SK-N-SH (cell line): ENCODE results near the gene GYG1. TPM values are rescaled to one million over a fixed set of nuclear protein-coding genes. Genes with fewer than 3 reads are reported as not detected.

Experiments used
- CTCF ChIA-PET: fragments of 300-600, 350-600 bp; formaldehyde crosslinking; extraction: SDS; loops from one replicate; lab custom pipeline; 2021; lab: Yijun Ruan, JAX
- POLR2A ChIA-PET: fragments of 350-600 bp; sonication (Branson Sonifier 250); formaldehyde crosslinking; extraction: SDS; loops from one replicate; lab custom pipeline; 2020; ENCODE audit warnings: antibody characterized with exemption, inconsistent platforms; lab: Yijun Ruan, JAX
- DNase-seq: peaks from one replicate; pipeline ENCODE4 v3.0.0; 2012
- H2AFZ ChIP-seq: fragments of 200-600 bp; sonication (generic); 2 replicates; pipeline ENCODE4 v1.8.1; 2016; ENCODE audit warnings: antibody characterized with exemption, mild to moderate bottlenecking, low read depth
- H3F3A ChIP-seq: fragments of 200-600 bp; sonication (generic); replicated peaks from 2 replicates; pipeline ENCODE3; 2016; ENCODE audit warnings: antibody characterized with exemption, mild to moderate bottlenecking; ENCODE audit not compliant: insufficient read depth
- H3K27ac ChIP-seq, 2 experiments: fragments of 200-500 bp in 1 of 2; fragments of 200-600 bp in 1 of 2; sonication (Bioruptor generic) in 1 of 2; sonication (generic), shearing (Covaris generic) in 1 of 2; 2 replicates each; pipeline versions ENCODE4 v1.5.1 to v1.6.1; 2014 to 2016; ENCODE audit warnings: low read depth in 2 of 2, inconsistent platforms in 1 of 2, low read length in 1 of 2, mild to moderate bottlenecking in 1 of 2, mixed read lengths in 1 of 2
- H3K27me3 ChIP-seq: fragments of 200-600 bp; sonication (generic), shearing (Covaris generic); 2 replicates; pipeline ENCODE4 v1.6.1; 2016; ENCODE audit warnings: mixed run types; ENCODE audit not compliant: insufficient read depth
- H3K36me3 ChIP-seq, 2 experiments: fragments of 200-500 bp in 1 of 2; fragments of 200-600 bp in 1 of 2; sonication (Bioruptor generic) in 1 of 2; sonication (generic) in 1 of 2; replicated peaks in 1 of 2; 2 replicates each; pipeline versions ENCODE3 to v1.5.1; 2014 to 2016; ENCODE audit warnings: low read length in 1 of 2, mild to moderate bottlenecking in 1 of 2; ENCODE audit not compliant: insufficient read depth in 2 of 2, control insufficient read depth in 1 of 2
- H3K4me1 ChIP-seq, 2 experiments: fragments of 200-500 bp in 1 of 2; fragments of 200-600 bp in 1 of 2; sonication (Bioruptor generic) in 1 of 2; sonication (generic), shearing (Covaris generic) in 1 of 2; 2 replicates each; pipeline versions ENCODE4 v1.5.1 to v1.6.1; 2014 to 2016; ENCODE audit warnings: low read depth in 1 of 2, low read length in 1 of 2, mixed run types in 1 of 2; ENCODE audit not compliant: insufficient read depth in 2 of 2, control insufficient read depth in 1 of 2
- H3K4me2 ChIP-seq: fragments of 200-600 bp; sonication (generic), shearing (Covaris generic); 2 replicates; pipeline ENCODE4 v1.6.1; 2017; ENCODE audit warnings: mixed run types
- H3K4me3 ChIP-seq, 2 experiments: fragments of 200-500 bp in 1 of 2; fragments of 200-600 bp in 1 of 2; sonication (Bioruptor generic) in 1 of 2; sonication (generic), shearing (Covaris generic) in 1 of 2; 2 replicates each; pipeline versions ENCODE4 v1.5.1 to v1.8.1; 2014 to 2016; ENCODE audit warnings: low read depth in 2 of 2, inconsistent platforms in 1 of 2, low read length in 1 of 2, mild to moderate bottlenecking in 1 of 2, mixed read lengths in 1 of 2, moderate library complexity in 1 of 2
- H3K79me2 ChIP-seq: fragments of 200-600 bp; sonication (generic); 2 replicates; pipeline ENCODE4 v1.8.1; 2017; ENCODE audit warnings: mild to moderate bottlenecking; ENCODE audit not compliant: insufficient read depth
- H3K9ac ChIP-seq: fragments of 200-600 bp; sonication (generic); 2 replicates; pipeline ENCODE4 v1.6.1; 2017; ENCODE audit warnings: mixed run types
- H3K9me2 ChIP-seq: fragments of 200-600 bp; sonication (generic); 2 replicates; pipeline ENCODE4 v1.6.1; 2017; ENCODE audit warnings: mixed run types
- H3K9me3 ChIP-seq: fragments of 200-600 bp; sonication (generic); 2 replicates; pipeline ENCODE4 v1.6.1; 2017; ENCODE audit warnings: mixed run types, mild to moderate bottlenecking, moderate library complexity
- H4K20me1 ChIP-seq: fragments of 200-600 bp; sonication (generic); 2 replicates; pipeline ENCODE4 v1.6.1; 2017; ENCODE audit warnings: mild to moderate bottlenecking, mixed run types; ENCODE audit not compliant: insufficient read depth
- CHD2 ChIP-seq: fragments of 150-350 bp; IDR thresholded peaks from 2 replicates; pipeline ENCODE4 v1.6.1; 2018; ENCODE audit warnings: low read length; ENCODE audit not compliant: partially characterized antibody
- EP300 ChIP-seq, 2 experiments: IDR thresholded peaks; 2 replicates each; pipeline versions ENCODE4 v1.4.0 to v1.6.1; 2012; ENCODE audit warnings: borderline replicate concordance in 1 of 2, low read depth in 1 of 2, low read length in 1 of 2
- EZH2phosphoT487 ChIP-seq: fragments of 200-600 bp; sonication (generic); IDR thresholded peaks from 2 replicates; pipeline ENCODE4 v1.6.1; 2017; ENCODE audit warnings: low read depth, mixed run types, mild to moderate bottlenecking, antibody characterized with exemption, moderate library complexity, borderline replicate concordance
- FOSL2 ChIP-seq: IDR thresholded peaks from 2 replicates; pipeline ENCODE4 v1.4.0; 2012; ENCODE audit warnings: low read depth, mild to moderate bottlenecking, moderate library complexity, borderline replicate concordance
- GABPA ChIP-seq: IDR thresholded peaks from 2 replicates; pipeline ENCODE4 v1.4.0; 2012; ENCODE audit warnings: low read depth, mild to moderate bottlenecking
- GATA2 ChIP-seq: sonication (generic); formaldehyde crosslinking; IDR thresholded peaks from 2 replicates; pipeline ENCODE4 v1.5.0; 2020; ENCODE audit warnings: mild to moderate bottlenecking, missing genetic modification reagents
- MXI1 ChIP-seq: IDR thresholded peaks from 2 replicates; pipeline ENCODE4 v1.6.1; 2012; ENCODE audit warnings: mild to moderate bottlenecking, low read depth, low read length, improper control_type of control experiment
- RAD21 ChIP-seq: IDR thresholded peaks from 2 replicates; pipeline ENCODE4 v1.6.1; 2012; ENCODE audit warnings: mild to moderate bottlenecking, low read length
- RCOR1 ChIP-seq: fragments of 150-350 bp; IDR thresholded peaks from 2 replicates; pipeline ENCODE4 v1.6.1; 2017; ENCODE audit warnings: antibody characterized with exemption, low read length
- TAF1 ChIP-seq: IDR thresholded peaks from 2 replicates; pipeline ENCODE4 v1.6.1; 2012; ENCODE audit warnings: low read depth, mild to moderate bottlenecking, low read length, moderate library complexity, borderline replicate concordance
- TEAD4 ChIP-seq: IDR thresholded peaks from 2 replicates; pipeline ENCODE4 v1.4.0; 2012; ENCODE audit warnings: mild to moderate bottlenecking, borderline replicate concordance; ENCODE audit not compliant: insufficient read depth
- WGBS: methylation state at CpG from one replicate; pipeline ENCODE4 v1.1.6; 2017; ENCODE audit warnings: low lambda C conversion rate; 5-methylcytosine and 5-hydroxymethylcytosine counted together
- polyA plus RNA-seq, 3 experiments: library from polyadenylated mRNA; depleted of rRNA; stranded (reverse); fragments of >200 nt; gene quantifications; 2 replicates each; pipeline ENCODE4 v1.2.3, GENCODE V29; 2012
- TF ChIP-seq, protein P1 (sequence below): fragments of 200-600 bp; sonication (generic); IDR thresholded peaks from 2 replicates; pipeline ENCODE4 v1.6.1; 2017; ENCODE audit warnings: antibody characterized with exemption, mild to moderate bottlenecking, moderate library complexity
- TF ChIP-seq, protein P2 (sequence below): IDR thresholded peaks from 2 replicates; pipeline ENCODE4 v1.4.0; 2012; ENCODE audit warnings: low read depth, borderline replicate concordance
- TF ChIP-seq, protein P3 (sequence below): IDR thresholded peaks from 2 replicates; pipeline ENCODE4 v1.4.0; 2012; ENCODE audit warnings: low read depth
- TF ChIP-seq, protein P4 (sequence below): fragments of 150-350 bp; IDR thresholded peaks from 2 replicates; pipeline ENCODE4 v1.6.1; 2017; ENCODE audit warnings: antibody characterized with exemption, low read length, low read depth, borderline replicate concordance

GYG1 gene
- polyA plus RNA-seq, 1 of the 3 experiments (the other 2 are of a cell fraction) = 16.8 TPM

DNA sequence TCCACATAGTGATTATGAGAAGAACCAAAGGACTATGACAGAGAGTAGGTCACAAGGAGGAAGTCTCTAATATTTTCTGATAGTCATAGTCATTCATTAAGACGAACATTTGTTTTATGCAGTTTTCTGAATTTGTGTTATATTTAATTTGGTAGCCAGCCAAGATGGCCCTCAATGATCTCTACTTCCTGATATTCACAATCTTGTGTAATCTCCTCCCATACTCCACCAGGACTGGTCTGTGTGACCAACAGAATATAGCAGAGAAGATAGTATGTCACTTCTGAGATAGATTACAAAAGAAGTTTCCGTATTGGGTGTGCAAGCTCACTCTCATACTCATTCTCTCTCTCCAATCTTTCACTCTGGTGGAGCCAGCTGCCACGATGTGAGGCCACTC, 64.2 kb downstream of the GYG1 start:
- no peak for DNase-seq
- Histone ChIP-seq H3K9me3 (no peaks in the 10 kb centered on the region), H3K4me1 (no peaks in the 10 kb centered on the region), H3K27me3 (no peaks in the 10 kb centered on the region), H3K9me2 (no peaks in the 10 kb centered on the region), H3K4me2 (no peak overlapping the region), H2AFZ (no peak overlapping the region), H3K27ac (no peak overlapping the region), H3K4me3 (no peak overlapping the region), H4K20me1 (no peaks in the 10 kb centered on the region), H3K79me2 (no peaks in the 10 kb centered on the region), H3K9ac (no peak overlapping the region), H3K36me3 (peaks cover 82 to 86% of the 10 kb centered on the region in 2 experiments), H3F3A (peaks cover 5% of the 10 kb centered on the region)
- 94% methylated on average over 3 of the region's 3 CpGs for WGBS
- TF ChIP-seq FOSL2 (no peak), EZH2phosphoT487 (no peak), TAF1 (no peak), TEAD4 (no peak), RAD21 (no peak), MXI1 (no peak), GATA2 (no peak), GABPA (no peak), EP300 (IDR thresholded peaks at IDR 0.05; ENCODE audit: borderline replicate concordance in 1 of 2, low read depth in 1 of 2, low read length in 1 of 2) (no peak), CHD2 (no peak), RCOR1 (no peak)
- TF ChIP-seq, protein P1, sequence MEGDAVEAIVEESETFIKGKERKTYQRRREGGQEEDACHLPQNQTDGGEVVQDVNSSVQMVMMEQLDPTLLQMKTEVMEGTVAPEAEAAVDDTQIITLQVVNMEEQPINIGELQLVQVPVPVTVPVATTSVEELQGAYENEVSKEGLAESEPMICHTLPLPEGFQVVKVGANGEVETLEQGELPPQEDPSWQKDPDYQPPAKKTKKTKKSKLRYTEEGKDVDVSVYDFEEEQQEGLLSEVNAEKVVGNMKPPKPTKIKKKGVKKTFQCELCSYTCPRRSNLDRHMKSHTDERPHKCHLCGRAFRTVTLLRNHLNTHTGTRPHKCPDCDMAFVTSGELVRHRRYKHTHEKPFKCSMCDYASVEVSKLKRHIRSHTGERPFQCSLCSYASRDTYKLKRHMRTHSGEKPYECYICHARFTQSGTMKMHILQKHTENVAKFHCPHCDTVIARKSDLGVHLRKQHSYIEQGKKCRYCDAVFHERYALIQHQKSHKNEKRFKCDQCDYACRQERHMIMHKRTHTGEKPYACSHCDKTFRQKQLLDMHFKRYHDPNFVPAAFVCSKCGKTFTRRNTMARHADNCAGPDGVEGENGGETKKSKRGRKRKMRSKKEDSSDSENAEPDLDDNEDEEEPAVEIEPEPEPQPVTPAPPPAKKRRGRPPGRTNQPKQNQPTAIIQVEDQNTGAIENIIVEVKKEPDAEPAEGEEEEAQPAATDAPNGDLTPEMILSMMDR = no peak
- TF ChIP-seq, protein P2, sequence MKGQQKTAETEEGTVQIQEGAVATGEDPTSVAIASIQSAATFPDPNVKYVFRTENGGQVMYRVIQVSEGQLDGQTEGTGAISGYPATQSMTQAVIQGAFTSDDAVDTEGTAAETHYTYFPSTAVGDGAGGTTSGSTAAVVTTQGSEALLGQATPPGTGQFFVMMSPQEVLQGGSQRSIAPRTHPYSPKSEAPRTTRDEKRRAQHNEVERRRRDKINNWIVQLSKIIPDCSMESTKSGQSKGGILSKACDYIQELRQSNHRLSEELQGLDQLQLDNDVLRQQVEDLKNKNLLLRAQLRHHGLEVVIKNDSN = no peak
- TF ChIP-seq, protein P3, sequence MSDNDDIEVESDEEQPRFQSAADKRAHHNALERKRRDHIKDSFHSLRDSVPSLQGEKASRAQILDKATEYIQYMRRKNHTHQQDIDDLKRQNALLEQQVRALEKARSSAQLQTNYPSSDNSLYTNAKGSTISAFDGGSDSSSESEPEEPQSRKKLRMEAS = no peak
- TF ChIP-seq, protein P4, sequence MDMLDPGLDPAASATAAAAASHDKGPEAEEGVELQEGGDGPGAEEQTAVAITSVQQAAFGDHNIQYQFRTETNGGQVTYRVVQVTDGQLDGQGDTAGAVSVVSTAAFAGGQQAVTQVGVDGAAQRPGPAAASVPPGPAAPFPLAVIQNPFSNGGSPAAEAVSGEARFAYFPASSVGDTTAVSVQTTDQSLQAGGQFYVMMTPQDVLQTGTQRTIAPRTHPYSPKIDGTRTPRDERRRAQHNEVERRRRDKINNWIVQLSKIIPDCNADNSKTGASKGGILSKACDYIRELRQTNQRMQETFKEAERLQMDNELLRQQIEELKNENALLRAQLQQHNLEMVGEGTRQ = no peak
- ChIA-PET POLR2A (no interaction called here), CTCF (no interaction called here)
